Stimulated activated naive B cell treated with anti-CD40 and anti-IgM and Interleukin-4, amounts not matched to agents 10 μg/mL and 1 μg/mL and 100 μg/mL, for 72 hours (primary cell): ENCODE data around the gene CNTD1.

Experiments used
- ATAC-seq, 2 donors: fragments of 150-1000 bp; cut with Tn5 transposase; replicated peaks; 2 replicates each; pipeline ENCODE4 v1.10.0; 2021; ENCODE audit warnings: moderate library complexity in 1 of 2
- DNase-seq: peaks from one replicate; pipeline ENCODE4 v3.0.0; 2021
- H3K27ac Mint-ChIP-seq: one replicate; pipeline ENCODE4 v1.8.0; 2022; ENCODE audit warnings: mild to moderate bottlenecking, mixed read lengths
- H3K27me3 Mint-ChIP-seq, 2 donors: one replicate each; pipeline ENCODE4 v1.8.0; 2022; ENCODE audit warnings: mixed read lengths in 2 of 2
- H3K36me3 Mint-ChIP-seq, 2 donors: one replicate each; pipeline ENCODE4 v1.8.0; 2022; ENCODE audit warnings: mixed read lengths in 2 of 2, mild to moderate bottlenecking in 1 of 2
- H3K4me1 Mint-ChIP-seq, 2 donors: one replicate each; pipeline ENCODE4 v1.8.0; 2022; ENCODE audit warnings: mixed read lengths in 2 of 2, mild to moderate bottlenecking in 1 of 2
- H3K4me3 Mint-ChIP-seq, 2 donors: one replicate each; pipeline ENCODE4 v1.8.0; 2022; ENCODE audit warnings: mild to moderate bottlenecking in 2 of 2, mixed read lengths in 2 of 2, moderate library complexity in 1 of 2
- H3K9me3 Mint-ChIP-seq, 2 donors: one replicate each; pipeline ENCODE4 v1.8.0; 2022; ENCODE audit warnings: mixed read lengths in 2 of 2, mild to moderate bottlenecking in 1 of 2

Gene CNTD1

GRCh38 chr17:42783791-42784138, 14.9 kb upstream of the CNTD1 start:
- Mint-ChIP-seq H3K4me1 (peaks cover 31 to 38% of the 10 kb centered on the region in 2 donors), H3K36me3 (peaks cover 13 to 16% of the 10 kb centered on the region in 2 donors), H3K9me3 (no peaks in the 10 kb centered on the region), H3K27me3 (peaks cover 76 to 85% of the 10 kb centered on the region in 2 donors), H3K4me3 (no peak overlapping the region), H3K27ac (no peak overlapping the region)
- no peak for ATAC-seq
- no peak for DNase-seq

- peaks cover 29 to 35% of the 10 kb centered on the region in 2 donors for H3K4me1 Mint-ChIP-seq
- H3K27me3 Mint-ChIP-seq: peaks cover 81 to 88% of the 10 kb centered on the region in 2 donors
- peak overlapping the region in 1 of 2 donors; percentile 36 for H3K4me3 Mint-ChIP-seq
Observed at GRCh38 chr17:42784409-42784808, 14.3 kb upstream of the CNTD1 start.

GRCh38 chr17:42784811-42785592, 13.7 kb upstream of the CNTD1 start:
- DNase-seq (no peak), ATAC-seq (no peak)
- Mint-ChIP-seq H3K27me3 (peaks cover 80 to 86% of the 10 kb centered on the region in 2 donors), H3K4me1 (peaks cover 29% of the 10 kb centered on the region in 2 donors), H3K9me3 (no peaks in the 10 kb centered on the region), H3K36me3 (peaks cover under 1 to 4% of the 10 kb centered on the region in 2 donors), H3K27ac (peak overlapping the region; percentile 56), H3K4me3 (peak overlapping the region; percentile 14 to 36)

More at GRCh38 chr17:42784409-42784808, 14.3 kb upstream of the CNTD1 start:
- peaks cover 6 to 10% of the 10 kb centered on the region in 2 donors for H3K36me3 Mint-ChIP-seq
- no peaks in the 10 kb centered on the region for H3K9me3 Mint-ChIP-seq
- ATAC-seq: no peak
- peak overlapping the region; percentile 56 for H3K27ac Mint-ChIP-seq
- no peak for DNase-seq

GRCh38 chr17:42787266-42787665, 11.4 kb upstream of the CNTD1 start:
- Mint-ChIP-seq H3K36me3 (peaks cover 0 to 3% of the 10 kb centered on the region in 2 donors), H3K27ac (no peak overlapping the region), H3K4me3 (no peak overlapping the region), H3K4me1 (peaks cover 17 to 24% of the 10 kb centered on the region in 2 donors), H3K9me3 (no peaks in the 10 kb centered on the region), H3K27me3 (peaks cover 70 to 72% of the 10 kb centered on the region in 2 donors)
- no peak for ATAC-seq
- DNase-seq: no peak

GRCh38 chr17:42791948-42792347, 6.7 kb upstream of the CNTD1 start:
- no peak overlapping the region for H3K4me3 Mint-ChIP-seq

GRCh38 chr17:42792545-42792944, 6.1 kb upstream of the CNTD1 start:
- Mint-ChIP-seq H3K4me1 (peaks cover 16 to 24% of the 10 kb centered on the region in 2 donors), H3K27me3 (peaks cover 24 to 25% of the 10 kb centered on the region in 2 donors), H3K36me3 (peaks cover 17 to 25% of the 10 kb centered on the region in 2 donors), H3K27ac (no peak overlapping the region), H3K4me3 (no peak overlapping the region), H3K9me3 (no peaks in the 10 kb centered on the region)
- no peak for ATAC-seq
- no peak for DNase-seq

More at GRCh38 chr17:42791948-42792347, 6.7 kb upstream of the CNTD1 start:
- ATAC-seq (no peak), DNase-seq (no peak)
- Mint-ChIP-seq H3K9me3 (no peaks in the 10 kb centered on the region), H3K27me3 (peaks cover 30 to 31% of the 10 kb centered on the region in 2 donors), H3K27ac (no peak overlapping the region), H3K36me3 (peaks cover 17 to 25% of the 10 kb centered on the region in 2 donors), H3K4me1 (peaks cover 14 to 19% of the 10 kb centered on the region in 2 donors)

GRCh38 chr17:42795061-42795460, 3.6 kb upstream of the CNTD1 start:
- Mint-ChIP-seq H3K4me1 (peaks cover 24 to 36% of the 10 kb centered on the region in 2 donors), H3K9me3 (peaks cover 2 to 4% of the 10 kb centered on the region in 2 donors), H3K27me3 (peaks cover 8% of the 10 kb centered on the region in 2 donors), H3K4me3 (no peak overlapping the region), H3K36me3 (peaks cover 21 to 29% of the 10 kb centered on the region in 2 donors), H3K27ac (no peak overlapping the region)
- ATAC-seq (no peak), DNase-seq (no peak)

GRCh38 chr17:42795465-42795864, 3.2 kb upstream of the CNTD1 start:
- Mint-ChIP-seq H3K36me3 (peaks cover 21 to 29% of the 10 kb centered on the region in 2 donors), H3K4me3 (no peak overlapping the region), H3K9me3 (peaks cover 2 to 4% of the 10 kb centered on the region in 2 donors), H3K4me1 (peaks cover 24 to 36% of the 10 kb centered on the region in 2 donors), H3K27ac (no peak overlapping the region), H3K27me3 (peaks cover 4 to 5% of the 10 kb centered on the region in 2 donors)
- ATAC-seq (no peak), DNase-seq (no peak)

- H3K9me3 Mint-ChIP-seq: peaks cover 2 to 4% of the 10 kb centered on the region in 2 donors
- ATAC-seq: no peak
- peaks cover 21 to 29% of the 10 kb centered on the region in 2 donors for H3K36me3 Mint-ChIP-seq
- peaks cover 4 to 5% of the 10 kb centered on the region in 2 donors for H3K27me3 Mint-ChIP-seq
- H3K4me1 Mint-ChIP-seq: peaks cover 24 to 36% of the 10 kb centered on the region in 2 donors
- no peak overlapping the region for H3K27ac Mint-ChIP-seq
- DNase-seq: no peak
- no peak overlapping the region for H3K4me3 Mint-ChIP-seq
Observed at GRCh38 chr17:42796066-42796758, 2.4 kb upstream of the CNTD1 start.

GRCh38 chr17:42797067-42798007, 1.3 kb upstream of the CNTD1 start:
- no peak for DNase-seq

GRCh38 chr17:42798011-42798382, 664 bp upstream of the CNTD1 start:
- peaks cover 21 to 29% of the 10 kb centered on the region in 2 donors for H3K36me3 Mint-ChIP-seq
- no peak for ATAC-seq
- peak overlapping the region; percentile 90 to 94 for H3K4me3 Mint-ChIP-seq
- peaks cover 4 to 5% of the 10 kb centered on the region in 2 donors for H3K27me3 Mint-ChIP-seq
- DNase-seq: no peak
- peaks cover 2 to 4% of the 10 kb centered on the region in 2 donors for H3K9me3 Mint-ChIP-seq
- H3K27ac Mint-ChIP-seq: peak overlapping the region; percentile 84
- H3K4me1 Mint-ChIP-seq: peaks cover 24 to 36% of the 10 kb centered on the region in 2 donors

More at GRCh38 chr17:42797067-42798007, 1.3 kb upstream of the CNTD1 start:
- H3K27me3 Mint-ChIP-seq: peaks cover 4 to 5% of the 10 kb centered on the region in 2 donors
- H3K4me1 Mint-ChIP-seq: peaks cover 24 to 36% of the 10 kb centered on the region in 2 donors
- no peak for ATAC-seq
- peaks cover 21 to 29% of the 10 kb centered on the region in 2 donors for H3K36me3 Mint-ChIP-seq
- no peak overlapping the region for H3K27ac Mint-ChIP-seq
- H3K4me3 Mint-ChIP-seq: peak overlapping the region; percentile 90 to 94
- H3K9me3 Mint-ChIP-seq: peaks cover 2 to 4% of the 10 kb centered on the region in 2 donors

- Mint-ChIP-seq H3K36me3 (peaks cover 4 to 11% of the 10 kb centered on the region in 2 donors), H3K27ac (no peak overlapping the region), H3K9me3 (peaks cover 2 to 4% of the 10 kb centered on the region in 2 donors), H3K27me3 (peaks cover 4 to 5% of the 10 kb centered on the region in 2 donors), H3K4me1 (peaks cover 5 to 9% of the 10 kb centered on the region in 2 donors), H3K4me3 (no peak overlapping the region)
- no peak for DNase-seq
- no peak for ATAC-seq
Observed at GRCh38 chr17:42803074-42803883, 4.6 kb downstream of the CNTD1 start.

- H3K4me3 Mint-ChIP-seq: no peak overlapping the region
- H3K9me3 Mint-ChIP-seq: no peaks in the 10 kb centered on the region
- DNase-seq (no peak), ATAC-seq (no peak)
- no peaks in the 10 kb centered on the region for H3K4me1 Mint-ChIP-seq
- no peaks in the 10 kb centered on the region for H3K27me3 Mint-ChIP-seq
- peaks cover 2 to 7% of the 10 kb centered on the region in 2 donors for H3K36me3 Mint-ChIP-seq
- no peak overlapping the region for H3K27ac Mint-ChIP-seq
Observed at GRCh38 chr17:42804918-42805367, 6.3 kb downstream of the CNTD1 start.
